Measurements from ENCODE around the gene MGRN1.

MGRN1 gene

GRCh38 chr16:4624015-4624826 lies at the start of gene MGRN1:
MGRN1 (plus strand) TSS chr16:4624826; CDS start chr16:4624961, 135 bp downstream.
- peak within 1 kb of the TSS; percentile 95 for H3K27ac ChIP-seq
- TF ChIP-seq CTCF (IDR thresholded peaks at IDR 0.05; ENCODE audit: low read depth, low read length) = peak; percentile 93
- DNase-seq = peak; percentile 97

GRCh38 chr16:4574919-4575705 lies 49.5 kb upstream of the MGRN1 start:
- Histone ChIP-seq H3K4me3 (ENCODE audit: low read depth, low read length) (no peak overlapping the region), H3K27me3 (ENCODE audit: insufficient read depth, low read depth, severe bottlenecking) (no peaks in the 10 kb centered on the region), H3K9me3 (ENCODE audit: severe bottlenecking) (no peaks in the 10 kb centered on the region), H3K27ac (no peak overlapping the region), H3K36me3 (no peaks in the 10 kb centered on the region)
- DNase-seq = peak; percentile 39
- peak; percentile 59 for TF ChIP-seq CTCF (IDR thresholded peaks at IDR 0.05; ENCODE audit: low read depth, low read length)

More at GRCh38 chr16:4624015-4624826, at the start of gene MGRN1:
- Histone ChIP-seq H3K4me3 (ENCODE audit: low read depth, low read length) (peak within 1 kb of the TSS; percentile 73), H3K27me3 (ENCODE audit: insufficient read depth, low read depth, severe bottlenecking) (no peaks in the 10 kb centered on the region), H3K36me3 (peaks cover 9% of the 10 kb centered on the region), H3K9me3 (ENCODE audit: severe bottlenecking) (no peaks in the 10 kb centered on the region)

- Histone ChIP-seq H3K4me3 (ENCODE audit: low read depth, low read length) (no peak overlapping the region), H3K27ac (no peak overlapping the region), H3K27me3 (ENCODE audit: insufficient read depth, low read depth, severe bottlenecking) (no peaks in the 10 kb centered on the region), H3K9me3 (ENCODE audit: severe bottlenecking) (no peaks in the 10 kb centered on the region), H3K36me3 (no peaks in the 10 kb centered on the region)
- no peak for TF ChIP-seq CTCF (IDR thresholded peaks at IDR 0.05; ENCODE audit: low read depth, low read length)
- no peak for DNase-seq
Observed at GRCh38 chr16:4576008-4576407, 48.6 kb upstream of the MGRN1 start.

- Histone ChIP-seq H3K27me3 (ENCODE audit: insufficient read depth, low read depth, severe bottlenecking) (no peaks in the 10 kb centered on the region), H3K27ac (no peak overlapping the region), H3K4me3 (ENCODE audit: low read depth, low read length) (no peak overlapping the region), H3K9me3 (ENCODE audit: severe bottlenecking) (no peaks in the 10 kb centered on the region), H3K36me3 (no peaks in the 10 kb centered on the region)
- no peak for DNase-seq
- TF ChIP-seq CTCF (IDR thresholded peaks at IDR 0.05; ENCODE audit: low read depth, low read length) = no peak
Observed at GRCh38 chr16:4578961-4579530, 45.6 kb upstream of the MGRN1 start.

- no peak overlapping the region for H3K27ac ChIP-seq
- DNase-seq = no peak
- H3K36me3 ChIP-seq = no peaks in the 10 kb centered on the region
- no peak for TF ChIP-seq CTCF (IDR thresholded peaks at IDR 0.05; ENCODE audit: low read depth, low read length)
- H3K27me3 ChIP-seq (ENCODE audit: insufficient read depth, low read depth, severe bottlenecking) = no peaks in the 10 kb centered on the region
- H3K9me3 ChIP-seq (ENCODE audit: severe bottlenecking) = no peaks in the 10 kb centered on the region
- H3K4me3 ChIP-seq (ENCODE audit: low read depth, low read length) = no peak overlapping the region
Observed at GRCh38 chr16:4580250-4580649, 44.4 kb upstream of the MGRN1 start.

All from WERI-Rb-1 (cell line).